Neural progenitor cell (in vitro differentiated cells): ENCODE data around the gene CAGE1. TPM values are rescaled to one million over a fixed set of nuclear protein-coding genes. Genes with fewer than 3 reads are reported as not detected.

Experiments
- DNase-seq: peaks from one replicate; pipeline ENCODE4 v3.0.0-alpha.2; 2016; ENCODE audit warnings: low spot score
- H2AFZ ChIP-seq: fragments of 200-600 bp; sonication (generic); replicated peaks from 2 replicates; pipeline ENCODE4 v1.6.1; 2016; ENCODE audit warnings: antibody characterized with exemption
- H3F3A ChIP-seq: fragments of 200-600 bp; sonication (generic); 2 replicates; pipeline ENCODE4 v1.6.1; 2016; ENCODE audit warnings: antibody characterized with exemption, low read depth
- H3K27ac ChIP-seq: fragments of 200-600 bp; sonication (generic); 2 replicates; pipeline ENCODE4 v1.5.1; 2016; ENCODE audit warnings: mild to moderate bottlenecking
- H3K27me3 ChIP-seq: fragments of 200-600 bp; sonication (generic); 2 replicates; pipeline ENCODE4 v1.6.1; 2016; ENCODE audit warnings: mild to moderate bottlenecking, moderate library complexity
- H3K36me3 ChIP-seq: fragments of 200-600 bp; sonication (generic); 2 replicates; pipeline ENCODE4 v1.5.1; 2016
- H3K4me1 ChIP-seq: fragments of 200-600 bp; sonication (generic); 2 replicates; pipeline ENCODE4 v1.6.1; 2016; ENCODE audit warnings: mixed run types
- H3K4me2 ChIP-seq: fragments of 200-600 bp; sonication (generic); 2 replicates; pipeline ENCODE4 v1.6.1; 2016
- H3K4me3 ChIP-seq: fragments of 200-600 bp; sonication (generic); 2 replicates; pipeline ENCODE4 v1.5.1; 2016
- H3K79me2 ChIP-seq: fragments of 200-600 bp; sonication (generic); 2 replicates; pipeline ENCODE4 v1.6.1; 2016; ENCODE audit warnings: low read depth
- H3K9ac ChIP-seq: fragments of 200-600 bp; sonication (generic); 2 replicates; pipeline ENCODE4 v1.6.1; 2016
- H3K9me3 ChIP-seq: fragments of 200-600 bp; sonication (generic); 2 replicates; pipeline ENCODE4 v1.5.1; 2016; ENCODE audit warnings: low read depth
- H4K20me1 ChIP-seq: fragments of 200-600 bp; sonication (generic); 2 replicates; pipeline ENCODE4 v1.6.1; 2016; ENCODE audit warnings: low read depth
- H3K27ac Mint-ChIP-seq: 3 replicates; pipeline ENCODE4 v1.8.0; 2021; ENCODE audit warnings: mixed read lengths
- H3K27me3 Mint-ChIP-seq: 2 replicates; pipeline ENCODE4 v1.8.0; 2022; ENCODE audit warnings: low read depth, mild to moderate bottlenecking, inconsistent platforms, moderate library complexity, mixed read lengths; ENCODE audit not compliant: insufficient read depth
- H3K36me3 Mint-ChIP-seq: 3 replicates; pipeline ENCODE4 v1.8.0; 2021; ENCODE audit warnings: mixed read lengths
- H3K4me1 Mint-ChIP-seq: 3 replicates; pipeline ENCODE4 v1.8.0; 2021; ENCODE audit warnings: mixed read lengths
- H3K4me3 Mint-ChIP-seq: 3 replicates; pipeline ENCODE4 v1.8.0; 2021; ENCODE audit warnings: mild to moderate bottlenecking, moderate library complexity, mixed read lengths
- H3K9me3 Mint-ChIP-seq: 3 replicates; pipeline ENCODE4 v1.8.0; 2020; ENCODE audit warnings: mixed read lengths
- CTCF ChIP-seq: fragments of 200-600 bp; sonication (generic); IDR thresholded peaks from 2 replicates; pipeline ENCODE4 v1.5.1; 2017; ENCODE audit warnings: antibody characterized with exemption, mild to moderate bottlenecking
- EZH2 ChIP-seq: fragments of 200-600 bp; sonication (generic); IDR thresholded peaks from 2 replicates; pipeline ENCODE4 v1.6.1; 2017; ENCODE audit warnings: antibody characterized with exemption, mild to moderate bottlenecking, moderate library complexity
- EZH2phosphoT487 ChIP-seq: fragments of 200-600 bp; sonication (generic); IDR thresholded peaks from 2 replicates; pipeline ENCODE4 v1.6.1; 2017; ENCODE audit warnings: antibody characterized with exemption
- total RNA-seq: library from RNA; depleted of rRNA; stranded (reverse); fragments of >200 nt; gene quantifications from 2 replicates; pipeline ENCODE4 v1.2.3, GENCODE V29; 2015; ENCODE audit warnings: low replicate concordance

The CAGE1 gene
- total RNA-seq, 1 donor from 2014 or later, result not detected

DNA sequence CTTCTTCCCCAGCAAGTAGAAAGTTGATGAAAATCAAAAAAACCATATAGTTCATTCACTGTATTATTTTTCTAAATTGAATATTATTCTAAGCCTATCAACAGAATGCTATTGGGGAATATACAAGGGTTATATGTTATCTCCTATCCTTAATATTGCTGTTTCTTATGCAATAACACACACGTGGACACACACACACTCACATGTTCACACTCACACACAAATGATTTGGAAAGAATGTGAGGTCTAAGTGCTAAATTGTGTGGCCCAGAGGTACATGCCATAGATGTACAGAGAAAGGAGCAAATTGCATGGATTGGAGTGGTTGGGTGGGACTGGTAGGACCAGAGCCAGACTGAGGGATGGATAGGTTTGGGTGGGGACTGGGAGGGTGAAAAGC, 45.1 kb upstream of the CAGE1 start:
- Histone ChIP-seq H3K9ac (no peak overlapping the region), H3K4me2 (no peak overlapping the region), H3K27me3 (no peaks in the 10 kb centered on the region), H3K9me3 (no peaks in the 10 kb centered on the region), H3F3A (no peaks in the 10 kb centered on the region), H3K4me1 (peaks cover 12% of the 10 kb centered on the region), H3K27ac (no peak overlapping the region), H3K36me3 (no peaks in the 10 kb centered on the region), H4K20me1 (no peaks in the 10 kb centered on the region), H2AFZ (no peak overlapping the region), H3K4me3 (no peak overlapping the region), H3K79me2 (no peaks in the 10 kb centered on the region)
- Mint-ChIP-seq H3K4me1 (peaks cover 12% of the 10 kb centered on the region), H3K36me3 (no peaks in the 10 kb centered on the region), H3K4me3 (no peak overlapping the region), H3K27me3 (peaks cover 2% of the 10 kb centered on the region), H3K27ac (no peak overlapping the region), H3K9me3 (no peaks in the 10 kb centered on the region)
- DNase-seq, result no peak
- TF ChIP-seq CTCF (no peak), EZH2 (no peak), EZH2phosphoT487 (no peak)

- H3K4me3 ChIP-seq, result no peak overlapping the region
- H3K27ac Mint-ChIP-seq, result peak overlapping the region; percentile 21
- H3K4me3 Mint-ChIP-seq, result no peak overlapping the region
- H4K20me1 ChIP-seq, result no peaks in the 10 kb centered on the region
- H3K79me2 ChIP-seq, result no peaks in the 10 kb centered on the region
- TF ChIP-seq EZH2, result no peak
- TF ChIP-seq CTCF, result no peak
- no peak for TF ChIP-seq EZH2phosphoT487
- H3K4me2 ChIP-seq, result no peak overlapping the region
- peaks cover 12% of the 10 kb centered on the region for H3K4me1 Mint-ChIP-seq
- no peaks in the 10 kb centered on the region for H3F3A ChIP-seq
- H2AFZ ChIP-seq, result no peak overlapping the region
- peaks cover 12% of the 10 kb centered on the region for H3K4me1 ChIP-seq
- no peak for DNase-seq
- H3K9me3 Mint-ChIP-seq, result no peaks in the 10 kb centered on the region
- no peak overlapping the region for H3K27ac ChIP-seq
- no peaks in the 10 kb centered on the region for H3K27me3 ChIP-seq
- no peaks in the 10 kb centered on the region for H3K36me3 Mint-ChIP-seq
- no peaks in the 10 kb centered on the region for H3K36me3 ChIP-seq
- peaks cover 2% of the 10 kb centered on the region for H3K27me3 Mint-ChIP-seq
- H3K9ac ChIP-seq, result no peak overlapping the region
- no peaks in the 10 kb centered on the region for H3K9me3 ChIP-seq
These were observed 43.6 kb upstream of the CAGE1 start for GRCh38 chr6:7433121-7433617.

DNA sequence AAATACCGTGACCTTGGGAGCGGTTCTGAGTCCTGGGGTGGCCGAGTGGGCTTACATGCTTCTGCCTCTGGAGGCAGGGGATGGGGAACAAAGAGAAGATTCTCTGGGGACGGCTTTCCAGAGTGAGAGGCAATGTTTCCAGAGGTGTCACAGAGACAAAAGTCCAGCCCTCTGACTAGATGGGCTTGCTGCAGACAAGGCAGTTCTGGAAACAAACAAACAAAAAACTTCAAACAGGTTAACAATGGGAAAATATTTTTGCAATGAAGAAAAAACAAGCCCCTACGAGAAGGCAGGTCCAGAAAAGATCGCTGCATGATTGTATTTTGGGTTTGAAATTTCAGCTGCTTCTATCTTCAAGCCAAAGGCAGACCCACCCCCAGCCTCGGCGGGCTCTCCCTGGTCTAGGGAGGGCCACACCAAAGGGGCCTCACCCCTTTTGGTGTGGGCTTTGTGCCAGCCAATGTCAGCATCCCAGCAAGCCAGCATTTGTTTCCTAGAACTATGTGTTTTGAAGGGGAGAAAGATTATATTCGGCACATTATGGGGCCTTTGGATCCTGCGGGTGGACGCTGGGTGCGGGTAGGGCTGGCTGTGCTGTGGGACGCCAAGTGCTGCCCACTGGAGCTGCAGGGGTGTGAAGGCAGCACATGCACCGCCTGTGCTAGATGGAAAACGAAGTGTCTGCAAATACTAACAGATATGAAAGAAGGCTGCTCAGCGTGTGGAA, 43.0 kb upstream of the CAGE1 start:
- no peak overlapping the region for H3K27ac ChIP-seq
- Mint-ChIP-seq H3K27me3 (peaks cover 2% of the 10 kb centered on the region), H3K4me1 (peaks cover 12% of the 10 kb centered on the region), H3K9me3 (no peaks in the 10 kb centered on the region), H3K36me3 (no peaks in the 10 kb centered on the region), H3K27ac (peak overlapping the region; percentile 25), H3K4me3 (no peak overlapping the region)
- H2AFZ ChIP-seq, result peak overlapping the region; percentile 97
- H3K9me3 ChIP-seq, result no peaks in the 10 kb centered on the region
- no peaks in the 10 kb centered on the region for H3K27me3 ChIP-seq
- no peaks in the 10 kb centered on the region for H3K79me2 ChIP-seq
- no peak overlapping the region for H3K4me2 ChIP-seq
- H3K4me1 ChIP-seq, result peaks cover 12% of the 10 kb centered on the region
- no peak overlapping the region for H3K9ac ChIP-seq
- H3K36me3 ChIP-seq, result no peaks in the 10 kb centered on the region
- DNase-seq, result no peak
- no peak overlapping the region for H3K4me3 ChIP-seq
- TF ChIP-seq CTCF (no peak), EZH2 (no peak), EZH2phosphoT487 (no peak)
- H4K20me1 ChIP-seq, result no peaks in the 10 kb centered on the region
- H3F3A ChIP-seq, result no peaks in the 10 kb centered on the region
